ENCODE results near the gene SLC6A13. TPM values are rescaled to one million over a fixed set of nuclear protein-coding genes. Genes with fewer than 3 reads are reported as not detected.

The SLC6A13 gene
- total RNA-seq, 4 donors from 2014 or later: 0.46 to 1.2 TPM; not detected in 2

GRCh38 chr12:177336-177979 is 85.2 kb downstream of the SLC6A13 start:
- H3K27ac ChIP-seq: no peak overlapping the region

GRCh38 chr12:176321-177181 is 86.1 kb downstream of the SLC6A13 start:
- H3K9me3 ChIP-seq: no peaks in the 10 kb centered on the region
- no peak for DNase-seq
- H3K4me1 ChIP-seq: no peaks in the 10 kb centered on the region
- H3K36me3 ChIP-seq: no peaks in the 10 kb centered on the region
- intact Hi-C loops (cut with DNase I; ENCODE audit: low total_unique reads): no loop called here
- no peak overlapping the region for H3K27ac ChIP-seq
- H3K4me3 ChIP-seq: no peak overlapping the region
- H3K27me3 ChIP-seq: no peaks in the 10 kb centered on the region
- TF ChIP-seq POLR2A (IDR thresholded peaks at IDR 0.05) (no peak), CTCF (IDR thresholded peaks at IDR 0.05) (no peak)

More at GRCh38 chr12:177336-177979, 85.2 kb downstream of the SLC6A13 start:
- H3K4me1 ChIP-seq: no peaks in the 10 kb centered on the region
- TF ChIP-seq POLR2A (IDR thresholded peaks at IDR 0.05) (no peak), CTCF (IDR thresholded peaks at IDR 0.05) (no peak)
- intact Hi-C loops (cut with DNase I; ENCODE audit: low total_unique reads): no loop called here
- no peak for DNase-seq
- no peaks in the 10 kb centered on the region for H3K9me3 ChIP-seq
- no peaks in the 10 kb centered on the region for H3K27me3 ChIP-seq
- H3K4me3 ChIP-seq: no peak overlapping the region
- no peaks in the 10 kb centered on the region for H3K36me3 ChIP-seq

- Histone ChIP-seq H3K4me3 (no peak overlapping the region), H3K4me1 (no peaks in the 10 kb centered on the region), H3K27ac (no peak overlapping the region), H3K27me3 (no peaks in the 10 kb centered on the region), H3K36me3 (no peaks in the 10 kb centered on the region), H3K9me3 (no peaks in the 10 kb centered on the region)
- DNase-seq: no peak
- intact Hi-C loops (cut with DNase I; ENCODE audit: low total_unique reads): no loop called here
- no peak for TF ChIP-seq CTCF (IDR thresholded peaks at IDR 0.05)
- TF ChIP-seq POLR2A (IDR thresholded peaks at IDR 0.05): no peak
Measured at GRCh38 chr12:175759-176158, 86.9 kb downstream of the SLC6A13 start.

GRCh38 chr12:175250-175649 is 87.4 kb downstream of the SLC6A13 start:
- no peak overlapping the region for H3K4me3 ChIP-seq
- TF ChIP-seq CTCF (IDR thresholded peaks at IDR 0.05) (no peak), POLR2A (IDR thresholded peaks at IDR 0.05) (no peak)
- no peaks in the 10 kb centered on the region for H3K27me3 ChIP-seq
- H3K36me3 ChIP-seq: no peaks in the 10 kb centered on the region
- H3K9me3 ChIP-seq: no peaks in the 10 kb centered on the region
- no peaks in the 10 kb centered on the region for H3K4me1 ChIP-seq
- no peak for DNase-seq
- no peak overlapping the region for H3K27ac ChIP-seq
- intact Hi-C loops (cut with DNase I; ENCODE audit: low total_unique reads): no loop called here

- no peak for TF ChIP-seq CTCF (IDR thresholded peaks at IDR 0.05)
- TF ChIP-seq POLR2A (IDR thresholded peaks at IDR 0.05): no peak
- no peaks in the 10 kb centered on the region for H3K27me3 ChIP-seq
- no peaks in the 10 kb centered on the region for H3K36me3 ChIP-seq
- no peak overlapping the region for H3K27ac ChIP-seq
- H3K4me3 ChIP-seq: no peak overlapping the region
- intact Hi-C loops (cut with DNase I; ENCODE audit: low total_unique reads): no loop called here
- no peaks in the 10 kb centered on the region for H3K9me3 ChIP-seq
- DNase-seq: no peak
- H3K4me1 ChIP-seq: no peaks in the 10 kb centered on the region
Measured at GRCh38 chr12:174596-174995, 88.0 kb downstream of the SLC6A13 start.

Measured in uterus (tissue), 4 donors.